GM12878 (cell line): ENCODE measurements around the gene RRBP1. TPM values are rescaled to one million over a fixed set of nuclear protein-coding genes. Genes with fewer than 3 reads are reported as not detected.
A peak's percentile ranks its signal among the peaks of the same experiment; 100 is the strongest.

Experiments used
- ATAC-seq: fragments of 200-7000 bp; cut with Tn5 transposase; 3 replicates; pipeline ENCODE4 v1.9.1; 2020; ENCODE audit warnings: mild to moderate bottlenecking, moderate library complexity
- BruUV-seq: library from RNA; stranded (reverse); fragments of 400-500 nt; replicated peaks from 2 replicates; lab custom pipeline; 2021; lab: Mats Ljungman, UMichigan
- CTCF ChIA-PET: fragments of 300-600 bp; sonication (Branson Sonifier 250); formaldehyde crosslinking; extraction: SDS; loops from one replicate; lab custom pipeline; 2021; ENCODE audit warnings: inconsistent platforms; lab: Yijun Ruan, JAX
- POLR2A ChIA-PET: fragments of 350-600 bp; formaldehyde crosslinking; extraction: SDS; loops from one replicate; lab custom pipeline; 2021; ENCODE audit warnings: inconsistent platforms; lab: Charles Lee
- RAD21 ChIA-PET: fragments of 300-600 bp; sonication (Branson Sonifier 250); formaldehyde crosslinking; loops from one replicate; lab custom pipeline; 2023; ENCODE audit warnings: antibody characterized with exemption; ENCODE audit not compliant: unreplicated experiment; lab: Charles Lee
- SMC1A ChIA-PET: fragments of 300-600 bp; sonication (Branson Sonifier 250); formaldehyde crosslinking; loops from one replicate; lab custom pipeline; 2023; ENCODE audit not compliant: unreplicated experiment, uncharacterized antibody; lab: Charles Lee
- DNase-seq: peaks from one replicate; pipeline ENCODE4 v3.0.0-alpha.2; 2011; ENCODE audit warnings: low read depth, low spot score
- FAIRE-seq: peaks from 3 replicates; lab custom pipeline; 2011; peaks lifted over from hg19 to GRCh38; lab: Jason Lieb, UNC
- H2AFZ ChIP-seq: 2 replicates; pipeline ENCODE4 v1.6.0; 2011; ENCODE audit warnings: low read depth, low read length, control low read depth; ENCODE audit not compliant: control insufficient read depth
- H3K27ac ChIP-seq: 2 replicates; pipeline ENCODE4 v1.5.1; 2011; ENCODE audit warnings: control low read depth; ENCODE audit not compliant: control insufficient read depth, insufficient read depth
- H3K27me3 ChIP-seq, 2 experiments: replicated peaks in 1 of 2; 2 replicates each; pipeline versions ENCODE4 v1.6.0 to v1.6.1; 2011; ENCODE audit warnings: low read length in 1 of 2; ENCODE audit not compliant: control insufficient read depth in 2 of 2, insufficient read depth in 2 of 2
- H3K36me3 ChIP-seq, 2 experiments: 2 replicates each; pipeline ENCODE4 v1.5.1; 2011; ENCODE audit warnings: low read length in 1 of 2; ENCODE audit not compliant: control insufficient read depth in 2 of 2, insufficient read depth in 2 of 2
- H3K4me1 ChIP-seq: 2 replicates; pipeline ENCODE4 v1.6.1; 2011; ENCODE audit warnings: mild to moderate bottlenecking, low read length, moderate library complexity, mixed read lengths; ENCODE audit not compliant: control insufficient read depth, insufficient read depth
- H3K4me2 ChIP-seq: 2 replicates; pipeline ENCODE4 v1.6.0; 2011; ENCODE audit warnings: control low read depth; ENCODE audit not compliant: control insufficient read depth, insufficient read depth
- H3K4me3 ChIP-seq: fragments of 200-600 bp; sonication (generic); 2 replicates; pipeline ENCODE4 v1.5.1; 2016
- H3K79me2 ChIP-seq: 2 replicates; pipeline ENCODE4 v1.6.0; 2011; ENCODE audit warnings: low read length; ENCODE audit not compliant: control insufficient read depth, insufficient read depth
- H3K9ac ChIP-seq: 2 replicates; pipeline ENCODE4 v1.8.0; 2011; ENCODE audit warnings: low read length, control low read depth, mixed read lengths; ENCODE audit not compliant: control insufficient read depth, insufficient read depth
- H3K9me3 ChIP-seq: replicated peaks from 3 replicates; pipeline ENCODE4 v1.5.1; 2011; ENCODE audit warnings: mild to moderate bottlenecking, low read length; ENCODE audit not compliant: control insufficient read depth, insufficient read depth
- H4K20me1 ChIP-seq: 2 replicates; pipeline ENCODE4 v1.6.0; 2011; ENCODE audit not compliant: control insufficient read depth, insufficient read depth
- CEBPZ ChIP-seq: fragments of 150-350 bp; IDR thresholded peaks from 2 replicates; pipeline ENCODE4 v1.6.1; 2016; ENCODE audit warnings: low read depth, low read length
- JUND ChIP-seq: IDR thresholded peaks from 2 replicates; pipeline ENCODE4 v1.6.1; 2012; ENCODE audit warnings: low read depth, mild to moderate bottlenecking, low read length, improper control_type of control experiment, moderate library complexity
- MEF2B ChIP-seq: fragments of 450-650 bp; IDR thresholded peaks from 2 replicates; pipeline ENCODE4 v1.6.1; 2018; ENCODE audit warnings: mild to moderate bottlenecking, moderate library complexity; ENCODE audit not compliant: partially characterized antibody, poor library complexity, severe bottlenecking
- NBN ChIP-seq: fragments of 450-650 bp; IDR thresholded peaks from 2 replicates; pipeline ENCODE4 v1.6.1; 2016
- NR2C2 ChIP-seq: IDR thresholded peaks from 2 replicates; pipeline ENCODE4 v1.6.1; 2011; ENCODE audit warnings: borderline replicate concordance, low read depth; ENCODE audit not compliant: control insufficient read depth, insufficient read length
- POLR2A ChIP-seq: IDR thresholded peaks from 2 replicates; pipeline ENCODE4 v1.6.1; 2011; ENCODE audit warnings: low read depth, mild to moderate bottlenecking, low read length
- SMAD5 ChIP-seq: IDR thresholded peaks from 2 replicates; pipeline ENCODE4 v1.6.1; 2016; ENCODE audit warnings: antibody characterized with exemption, low read depth
- ZNF24 ChIP-seq: fragments of 450-650 bp; IDR thresholded peaks from 2 replicates; pipeline ENCODE4 v1.6.1; 2017; ENCODE audit warnings: antibody characterized with exemption, mild to moderate bottlenecking
- ZNF384 ChIP-seq: IDR thresholded peaks from 2 replicates; pipeline ENCODE4 v1.6.1; 2012; ENCODE audit warnings: low read depth, mild to moderate bottlenecking, low read length, improper control_type of control experiment, borderline replicate concordance
- WGBS: methylation state at CpG from one replicate; pipeline ENCODE4 v1.1.6; 2016; ENCODE audit warnings: low lambda C conversion rate; ENCODE audit not compliant: insufficient replicate concordance, insufficient coverage; ENCODE audit errors: missing lambda C conversion rate; 5-methylcytosine and 5-hydroxymethylcytosine counted together
- in situ Hi-C: fragments of 300-500 bp; cut with MboI; formaldehyde crosslinking; loops from 9 replicates; pipeline ENCODE4 v1.14.3; 2018; ENCODE audit warnings: mixed read lengths
- intact Hi-C: fragments of 100-400 bp; cut with micrococcal nuclease; formaldehyde crosslinking; loops from one replicate; pipeline ENCODE4 v1.14.2; 2022; ENCODE audit not compliant: unreplicated experiment
- polyA plus RNA-seq, 11 experiments: library from polyadenylated mRNA; depleted of rRNA in 4 of 11; unstranded in 6 of 11; stranded (reverse) in 5 of 11; fragments of >200 nt; fragmentation: Nextera tagmentation in 4 of 11; fragmentation: Illumina TruSeq in 1 of 11; extraction: Ambion mirVana in 4 of 11; extraction: Trizol in 1 of 11; gene quantifications; 1 replicate in 1 of 11; 2 replicates in 10 of 11; pipeline versions ENCODE4 v1.2.1 to v1.2.3, GENCODE V29; 2011 to 2016; ENCODE audit warnings: inconsistent platforms in 2 of 11, missing spikeins in 2 of 11, low read depth in 1 of 11
- total RNA-seq, 4 experiments: library from RNA; depleted of rRNA in 3 of 4; stranded (reverse); fragments of >200 nt in 3 of 4; fragmentation: Illumina TruSeq in 1 of 4; extraction: Trizol in 1 of 4; gene quantifications; 2 replicates each; pipeline versions ENCODE4 v1.2.1 to v1.2.3, GENCODE V29; 2013 to 2021
- TF ChIP-seq, protein P1 (sequence below): IDR thresholded peaks from 2 replicates; pipeline ENCODE4 v1.6.1; 2012; ENCODE audit warnings: low read length, inconsistent platforms

Gene RRBP1
- total and polyA plus RNA-seq, 10 of the 15 experiments (the other 5 are each of a cell fraction or from before 2014, with no cell fraction given) = 1.2 to 57.4 (median 24.6) TPM

DNA sequence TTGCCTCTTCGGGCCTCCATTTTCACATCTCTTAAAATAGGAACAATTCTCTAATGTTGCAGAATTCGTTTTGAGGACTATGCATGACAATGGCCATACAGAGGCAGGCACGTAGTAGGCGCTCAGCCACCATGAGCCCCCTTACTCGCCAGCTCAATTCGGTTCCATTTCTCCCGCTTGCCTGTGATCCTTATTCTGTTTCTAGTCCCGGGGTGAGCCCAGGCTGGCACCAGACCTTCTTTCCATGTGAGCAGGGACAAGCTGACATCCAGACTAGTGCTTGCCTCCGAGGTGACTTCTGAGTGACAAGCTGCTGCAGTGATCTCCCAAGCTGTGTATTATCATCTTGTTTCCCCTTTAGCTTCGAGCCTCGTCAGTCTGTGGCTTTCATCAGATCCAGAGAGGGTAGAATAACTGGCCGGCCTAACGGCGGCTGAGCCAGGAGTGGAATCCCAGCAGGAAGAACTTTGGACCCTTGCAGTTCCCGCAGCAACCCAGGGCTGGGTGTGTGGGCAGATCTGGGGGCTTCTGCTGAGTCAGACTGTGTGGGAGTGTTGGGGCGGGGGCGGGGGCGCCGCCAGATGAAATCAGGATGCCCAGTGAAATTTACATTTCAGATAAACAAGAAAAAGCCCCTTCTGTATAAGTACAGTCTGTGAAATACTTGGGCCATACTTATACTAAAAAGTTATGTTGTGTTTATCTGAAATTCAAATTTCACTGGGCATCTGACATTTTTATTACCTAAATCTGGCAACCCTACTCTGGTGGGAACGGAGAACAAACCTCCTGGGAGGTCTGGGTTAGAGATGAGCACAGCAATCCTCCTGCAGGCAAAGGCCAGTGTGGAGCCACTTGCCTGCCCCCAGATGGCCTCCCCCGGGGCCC lies 28.6 kb upstream of the RRBP1 start:
- ATAC-seq (no peak), FAIRE-seq (no peak), DNase-seq (no peak)
- intact Hi-C loops = no loop called here
- ChIA-PET RAD21 (no interaction called here), POLR2A (no interaction called here), CTCF (interaction anchor here (0.6 to 1.1 kb wide), 3 partner anchors 25 to 154 kb away, joined by 3 read pairs; partner anchors contain the start of gene RRBP1), SMC1A (no interaction called here)
- in situ Hi-C loops = no loop called here
- H3K27me3 ChIP-seq = no peaks in the 10 kb centered on the region; a peak in 2 of 4 replicates
- H3K9ac ChIP-seq = no peak overlapping the region
- 40% methylated on average over 21 of the region's 21 CpGs for WGBS
- H3K4me3 ChIP-seq = no peak overlapping the region
- no peaks in the 10 kb centered on the region for H3K9me3 ChIP-seq
- H3K4me1 ChIP-seq = no peaks in the 10 kb centered on the region
- no peak overlapping the region for H3K4me2 ChIP-seq
- no peaks in the 10 kb centered on the region for H4K20me1 ChIP-seq
- no peaks in the 10 kb centered on the region for H3K79me2 ChIP-seq
- TF ChIP-seq MEF2B (peak; percentile 23), SMAD5 (no peak)
- no TSS peak for BruUV-seq
- H3K27ac ChIP-seq = no peak overlapping the region
- no peaks in the 10 kb centered on the region for H3K36me3 ChIP-seq
- H2AFZ ChIP-seq = no peak overlapping the region

- Histone ChIP-seq H3K27ac (no peak overlapping the region), H3K9me3 (no peaks in the 10 kb centered on the region), H2AFZ (no peak overlapping the region), H3K36me3 (no peaks in the 10 kb centered on the region), H3K9ac (no peak overlapping the region), H4K20me1 (no peaks in the 10 kb centered on the region), H3K4me1 (no peaks in the 10 kb centered on the region), H3K79me2 (no peaks in the 10 kb centered on the region), H3K27me3 (no peaks in the 10 kb centered on the region; a peak in 2 of 4 replicates), H3K4me3 (no peak overlapping the region), H3K4me2 (no peak overlapping the region)
- ChIA-PET SMC1A (no interaction called here), POLR2A (no interaction called here), RAD21 (no interaction called here), CTCF (no interaction called here)
- no peak for FAIRE-seq
- WGBS = 57% methylated on average over 12 of the region's 12 CpGs
- intact Hi-C loops = no loop called here
- no peak for ATAC-seq
- DNase-seq = no peak
- no TSS peak for BruUV-seq
- in situ Hi-C loops = no loop called here
- TF ChIP-seq ZNF384 = no peak
- TF ChIP-seq JUND = no peak
- no peak for TF ChIP-seq NR2C2
- TF ChIP-seq, protein P1, sequence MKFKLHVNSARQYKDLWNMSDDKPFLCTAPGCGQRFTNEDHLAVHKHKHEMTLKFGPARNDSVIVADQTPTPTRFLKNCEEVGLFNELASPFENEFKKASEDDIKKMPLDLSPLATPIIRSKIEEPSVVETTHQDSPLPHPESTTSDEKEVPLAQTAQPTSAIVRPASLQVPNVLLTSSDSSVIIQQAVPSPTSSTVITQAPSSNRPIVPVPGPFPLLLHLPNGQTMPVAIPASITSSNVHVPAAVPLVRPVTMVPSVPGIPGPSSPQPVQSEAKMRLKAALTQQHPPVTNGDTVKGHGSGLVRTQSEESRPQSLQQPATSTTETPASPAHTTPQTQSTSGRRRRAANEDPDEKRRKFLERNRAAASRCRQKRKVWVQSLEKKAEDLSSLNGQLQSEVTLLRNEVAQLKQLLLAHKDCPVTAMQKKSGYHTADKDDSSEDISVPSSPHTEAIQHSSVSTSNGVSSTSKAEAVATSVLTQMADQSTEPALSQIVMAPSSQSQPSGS = no peak
- no peak for TF ChIP-seq CEBPZ
- no peak for TF ChIP-seq NBN
- no peak for TF ChIP-seq POLR2A
- TF ChIP-seq ZNF24 = no peak
Measured at GRCh38 chr20:17709361-17710293, 27.6 kb upstream of the RRBP1 start.
